Measurements from ENCODE around the gene UBAC1.

UBAC1 gene

DNA sequence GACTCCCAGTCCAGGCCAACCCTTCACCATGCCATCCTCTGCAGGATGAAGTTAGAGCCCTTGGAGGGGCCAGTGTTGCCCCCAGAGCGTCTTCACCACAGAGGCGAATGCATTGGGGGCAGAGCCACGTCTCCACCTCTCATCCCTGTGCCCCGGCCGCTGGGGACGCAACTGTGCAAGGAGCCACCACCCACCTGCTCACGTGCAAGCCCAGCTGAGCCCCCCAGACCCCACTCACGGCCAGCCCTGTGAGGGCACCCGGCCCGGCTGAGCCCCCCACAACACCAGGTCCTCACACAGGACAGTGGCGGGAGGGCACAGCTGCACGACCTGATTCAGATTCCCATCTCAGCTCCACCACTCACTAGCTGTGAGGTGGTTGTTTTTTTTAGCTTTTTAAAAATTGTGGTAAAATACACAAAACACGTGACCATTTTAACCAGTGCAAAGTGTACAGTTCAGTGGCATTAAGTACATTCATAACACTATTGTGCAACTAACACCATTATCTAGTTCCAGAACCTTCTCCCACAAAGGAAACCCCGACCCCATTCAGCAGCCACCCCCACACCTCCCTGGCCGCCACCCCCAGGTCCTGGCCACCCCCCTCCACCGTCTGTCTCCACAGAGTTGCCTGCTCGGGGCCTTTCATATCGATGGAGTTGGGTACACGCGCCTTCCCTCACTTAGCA, 33.5 kb upstream of the UBAC1 start:
- DNase-seq (ENCODE audit: extremely low spot score, insufficient read length, low read depth), result no peak
- no peak for FAIRE-seq

DNA sequence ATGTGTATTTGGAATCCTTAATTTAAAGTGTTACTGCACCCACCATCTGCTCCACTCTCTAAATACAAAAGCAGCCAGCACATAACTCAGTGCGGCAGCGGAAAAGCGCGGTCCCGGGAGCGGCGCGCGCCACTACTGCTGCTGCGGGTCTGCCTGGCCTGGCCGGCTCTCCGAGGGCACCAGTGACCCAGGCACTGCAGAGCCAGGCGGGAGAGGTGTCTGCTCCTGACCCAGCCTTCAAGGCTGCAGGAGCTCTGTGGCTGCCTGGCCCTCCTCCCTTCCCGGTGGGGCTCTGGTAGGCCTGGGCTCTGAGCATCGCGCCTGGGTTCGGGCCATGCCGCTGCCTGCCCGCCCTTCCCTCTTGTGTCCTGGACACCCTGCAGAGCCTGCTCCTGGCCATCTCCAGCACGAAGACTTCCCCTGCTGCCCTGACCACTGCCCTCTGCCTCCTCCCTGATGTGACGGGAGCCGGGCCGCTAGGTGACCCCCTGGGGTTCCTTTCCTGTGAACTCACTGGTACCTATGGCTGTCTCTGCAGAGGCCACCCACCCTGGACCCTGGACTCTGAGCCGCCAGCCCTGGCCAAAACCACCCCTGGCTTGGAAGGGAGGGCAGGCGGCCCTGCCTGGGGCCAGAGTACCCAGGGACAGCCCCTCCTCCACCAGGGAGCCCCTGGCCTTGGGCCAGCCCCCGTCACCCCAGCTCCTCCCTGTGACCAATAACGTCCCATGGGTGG, 32.8 kb upstream of the UBAC1 start:
- DNase-seq (ENCODE audit: extremely low spot score, insufficient read length, low read depth) (no peak), FAIRE-seq (no peak)

- FAIRE-seq (no peak), DNase-seq (ENCODE audit: extremely low spot score, insufficient read length, low read depth) (no peak)
Measured at GRCh38 chr9:135993409-135993742, 32.2 kb upstream of the UBAC1 start.

DNA sequence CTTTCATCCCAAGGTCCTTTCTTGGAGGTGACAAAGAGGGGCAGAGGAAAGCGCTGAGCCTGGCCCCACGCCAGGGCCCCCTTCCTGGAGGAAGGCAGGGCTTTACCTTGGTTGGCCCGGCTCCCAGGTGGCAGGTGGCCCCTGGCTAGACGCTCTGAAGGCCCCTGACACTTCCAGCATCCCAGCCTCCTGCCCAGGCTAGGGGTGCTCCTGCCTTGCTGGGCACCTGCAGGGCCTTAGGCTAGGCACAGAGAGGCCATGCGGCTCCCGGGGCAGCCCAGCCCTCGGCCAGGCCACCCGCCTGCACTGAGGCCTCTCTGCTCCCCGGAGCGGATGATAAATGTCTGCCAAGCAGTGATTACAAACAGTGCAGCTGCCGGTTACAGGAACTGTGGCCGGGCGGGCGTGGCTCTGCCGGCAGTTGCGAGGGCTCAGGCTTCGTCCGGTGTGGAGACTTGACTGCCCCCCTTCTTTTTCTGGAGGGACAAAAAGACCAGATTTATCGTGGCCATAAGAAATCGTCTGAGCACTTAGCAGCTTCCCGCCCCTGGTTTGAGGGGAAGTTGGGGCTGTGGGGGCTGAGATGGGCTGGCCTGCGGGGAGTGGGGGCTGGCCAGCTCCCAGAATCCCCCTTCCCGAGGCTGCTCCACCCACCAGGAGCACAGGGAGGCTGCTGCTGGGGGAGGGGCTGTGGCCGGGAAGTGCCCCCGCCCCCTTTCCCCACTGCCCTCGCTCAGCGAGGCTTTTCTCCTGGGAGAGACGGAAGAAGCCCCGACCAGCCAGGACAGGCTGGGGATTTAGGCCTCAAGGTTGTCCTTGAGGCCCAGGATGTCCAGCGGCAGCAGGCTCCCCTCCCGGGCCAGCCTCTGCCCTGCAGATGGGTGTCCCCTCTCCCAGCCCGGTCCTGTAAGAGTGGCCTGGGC, 31.6 kb upstream of the UBAC1 start:
- no peak for DNase-seq (ENCODE audit: extremely low spot score, insufficient read length, low read depth)
- no peak for FAIRE-seq

DNA sequence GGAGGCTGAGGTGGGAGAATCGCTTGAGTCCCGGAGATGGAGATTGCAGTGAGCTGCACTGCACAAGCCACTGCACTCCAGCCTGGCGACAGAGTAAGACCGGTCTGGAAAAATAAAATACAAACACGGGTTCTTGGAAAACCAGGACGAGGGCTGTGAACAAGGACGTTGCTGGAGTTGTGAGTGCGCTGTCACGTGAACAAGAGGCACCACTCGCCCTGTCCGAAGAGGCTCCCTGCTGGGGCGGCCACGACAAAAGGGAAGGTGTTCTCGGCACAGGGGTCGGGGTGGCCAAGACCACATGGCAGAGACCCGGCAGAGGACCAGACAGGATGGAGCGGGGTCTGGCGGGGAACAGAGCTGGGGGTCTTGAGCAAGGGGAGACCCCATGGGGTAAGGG, 30.6 kb upstream of the UBAC1 start:
- no peak for FAIRE-seq
- DNase-seq (ENCODE audit: extremely low spot score, insufficient read length, low read depth), result no peak

- FAIRE-seq, result peak; percentile 12
- DNase-seq (ENCODE audit: extremely low spot score, insufficient read length, low read depth), result no peak
Measured at GRCh38 chr9:135990468-135991429, 29.6 kb upstream of the UBAC1 start.

- FAIRE-seq (no peak), DNase-seq (ENCODE audit: extremely low spot score, insufficient read length, low read depth) (no peak)
Measured at GRCh38 chr9:135989722-135990467, 28.7 kb upstream of the UBAC1 start.

DNA sequence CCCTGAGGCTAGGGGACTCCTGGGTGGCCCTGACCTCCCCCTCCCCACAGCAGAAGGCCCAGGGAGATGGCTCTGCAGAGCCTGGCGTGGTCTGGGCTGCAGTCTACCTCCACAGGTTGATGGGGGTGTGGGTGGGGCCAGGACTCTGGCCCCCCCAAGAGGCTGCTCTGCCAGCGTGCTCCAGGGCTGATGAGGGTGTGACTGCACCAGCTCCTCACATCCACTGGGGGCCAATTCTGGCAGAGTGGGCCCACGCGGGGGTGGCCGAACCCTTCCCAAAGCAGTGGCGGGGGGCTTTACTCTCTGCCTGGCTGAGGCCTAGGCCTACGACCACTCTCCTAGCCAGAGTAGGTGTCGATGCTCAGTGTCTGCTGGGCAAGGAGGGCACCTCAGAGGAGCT, 28.0 kb upstream of the UBAC1 start:
- DNase-seq (ENCODE audit: extremely low spot score, insufficient read length, low read depth), result no peak
- no peak for FAIRE-seq

DNA sequence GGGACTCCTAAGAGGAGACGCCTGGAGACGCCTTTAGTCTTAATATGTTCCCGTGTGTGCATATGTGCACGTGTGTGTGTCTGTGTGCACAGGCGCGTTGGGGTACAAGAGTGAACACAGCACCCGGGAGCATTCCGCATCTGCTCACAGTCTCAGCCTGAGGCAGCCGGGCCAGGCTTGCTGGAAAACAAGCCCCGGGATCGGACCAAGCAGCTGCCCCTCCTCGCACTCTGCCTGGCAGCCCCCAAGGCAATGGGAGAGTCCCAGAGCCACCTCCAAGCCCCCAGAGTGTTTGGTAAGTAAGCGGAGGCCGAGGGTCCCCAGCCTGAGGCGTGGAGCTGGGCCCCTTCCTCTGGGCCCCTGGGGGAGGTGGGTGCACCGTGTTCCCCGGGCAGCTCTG, 27.3 kb upstream of the UBAC1 start:
- FAIRE-seq, result no peak
- DNase-seq (ENCODE audit: extremely low spot score, insufficient read length, low read depth), result no peak

DNA sequence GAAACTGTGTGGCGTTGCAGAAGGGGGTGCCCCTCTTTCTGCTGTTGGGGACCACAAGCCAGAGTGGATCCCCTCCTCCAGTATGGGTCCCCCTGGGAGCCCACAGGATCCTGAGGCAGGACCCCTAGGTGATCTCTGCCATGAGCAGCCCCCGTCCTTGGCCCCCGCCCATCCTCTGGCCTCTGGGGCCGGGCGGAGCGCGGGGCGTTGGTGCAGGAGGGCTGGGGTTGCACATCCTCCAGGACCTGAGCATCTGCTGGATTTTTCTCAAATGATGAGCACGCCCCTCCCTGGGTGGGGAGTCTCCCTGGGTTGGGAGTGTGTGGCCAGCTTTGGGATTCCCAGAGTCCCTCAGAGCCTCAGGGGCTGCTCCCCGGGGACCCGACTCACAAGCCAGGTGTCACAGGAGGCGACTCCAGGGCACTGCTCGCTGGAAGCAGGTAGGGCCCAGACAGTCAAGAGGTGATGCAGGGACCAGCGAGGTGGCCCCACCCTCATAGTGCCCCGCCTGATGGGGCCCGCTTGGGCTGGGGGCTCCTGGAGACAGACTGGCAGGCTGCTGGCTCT, 26.7 kb upstream of the UBAC1 start:
- no peak for DNase-seq (ENCODE audit: extremely low spot score, insufficient read length, low read depth)
- FAIRE-seq, result no peak

DNA sequence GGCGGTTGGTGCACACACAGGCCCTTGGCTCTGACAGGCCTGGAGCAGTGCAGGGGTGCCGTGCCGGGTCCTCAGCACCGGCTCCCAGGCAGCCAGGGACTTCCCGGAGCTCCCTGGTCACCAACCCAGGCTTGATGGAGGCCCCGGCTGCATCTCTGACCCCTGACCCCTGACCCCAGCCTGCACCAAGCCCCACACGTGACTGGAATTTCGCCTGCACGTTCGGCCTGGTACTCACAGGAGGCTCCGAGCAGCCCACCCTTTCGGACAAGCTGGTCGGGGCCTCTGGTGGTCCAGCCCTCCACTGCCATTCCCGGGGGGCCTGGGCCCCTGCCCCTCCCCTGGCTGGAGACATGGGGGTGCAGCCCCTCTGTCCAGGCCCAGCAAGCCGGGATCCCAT, 25.4 kb upstream of the UBAC1 start:
- DNase-seq (ENCODE audit: extremely low spot score, insufficient read length, low read depth), result no peak
- no peak for FAIRE-seq

DNA sequence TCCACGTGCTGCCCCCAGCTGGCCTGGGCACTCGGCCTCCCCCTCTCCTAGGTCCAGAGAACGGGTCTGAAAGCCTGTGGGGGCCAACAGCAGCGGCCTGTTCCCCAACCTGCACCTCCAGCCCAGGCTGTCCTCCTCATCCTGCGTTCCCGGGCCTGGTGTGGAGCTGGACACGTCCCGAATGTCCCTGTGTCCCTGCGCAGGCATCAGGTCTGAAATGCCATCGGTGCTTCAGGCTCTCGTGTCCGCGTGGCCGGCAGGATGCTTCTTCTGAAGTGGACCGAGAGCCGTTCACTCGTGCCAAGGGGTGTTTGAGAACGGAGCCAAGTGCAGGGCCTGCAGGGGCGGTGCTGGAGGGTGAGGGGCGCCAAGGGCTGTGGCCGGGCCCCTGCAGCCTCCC, 24.7 kb upstream of the UBAC1 start:
- FAIRE-seq (no peak), DNase-seq (ENCODE audit: extremely low spot score, insufficient read length, low read depth) (no peak)

GRCh38 chr9:135985459-135985774, 24.2 kb upstream of the UBAC1 start:
- no peak for FAIRE-seq

DNA sequence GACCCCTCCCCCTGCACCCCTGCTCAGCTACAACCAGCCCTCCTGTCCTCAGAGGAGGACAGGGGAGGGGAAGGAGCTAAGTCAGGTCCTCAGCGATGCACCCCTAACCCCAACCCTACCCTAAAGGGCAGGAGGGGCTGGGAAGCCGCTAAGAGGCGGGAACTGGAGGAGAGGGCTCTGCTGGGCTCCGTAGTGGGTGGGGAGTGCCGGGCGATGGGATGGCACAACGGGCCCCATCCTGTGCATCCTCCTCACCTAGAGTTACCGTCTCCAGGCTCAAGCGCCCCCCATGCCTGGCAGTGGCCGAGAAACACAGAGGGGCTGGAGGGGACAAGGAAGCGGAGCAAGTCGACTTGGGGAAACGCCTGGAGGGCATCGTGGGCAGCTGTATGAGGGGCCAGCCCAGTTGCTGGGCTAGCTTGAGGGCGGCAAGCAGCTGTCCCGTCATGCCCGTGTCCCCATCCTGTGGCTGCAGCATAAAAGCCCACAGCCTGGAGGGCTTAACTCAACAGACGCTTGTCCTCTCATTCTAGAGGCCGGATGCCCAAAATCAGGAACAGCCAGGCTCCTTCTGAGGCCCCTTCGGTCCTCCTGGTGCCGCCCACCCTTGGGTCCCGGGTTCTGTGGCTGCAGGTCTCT, 23.0 kb upstream of the UBAC1 start:
- FAIRE-seq, result no peak

More at GRCh38 chr9:135985459-135985774, 24.2 kb upstream of the UBAC1 start:
- no peak for DNase-seq (ENCODE audit: extremely low spot score, insufficient read length, low read depth)

DNA sequence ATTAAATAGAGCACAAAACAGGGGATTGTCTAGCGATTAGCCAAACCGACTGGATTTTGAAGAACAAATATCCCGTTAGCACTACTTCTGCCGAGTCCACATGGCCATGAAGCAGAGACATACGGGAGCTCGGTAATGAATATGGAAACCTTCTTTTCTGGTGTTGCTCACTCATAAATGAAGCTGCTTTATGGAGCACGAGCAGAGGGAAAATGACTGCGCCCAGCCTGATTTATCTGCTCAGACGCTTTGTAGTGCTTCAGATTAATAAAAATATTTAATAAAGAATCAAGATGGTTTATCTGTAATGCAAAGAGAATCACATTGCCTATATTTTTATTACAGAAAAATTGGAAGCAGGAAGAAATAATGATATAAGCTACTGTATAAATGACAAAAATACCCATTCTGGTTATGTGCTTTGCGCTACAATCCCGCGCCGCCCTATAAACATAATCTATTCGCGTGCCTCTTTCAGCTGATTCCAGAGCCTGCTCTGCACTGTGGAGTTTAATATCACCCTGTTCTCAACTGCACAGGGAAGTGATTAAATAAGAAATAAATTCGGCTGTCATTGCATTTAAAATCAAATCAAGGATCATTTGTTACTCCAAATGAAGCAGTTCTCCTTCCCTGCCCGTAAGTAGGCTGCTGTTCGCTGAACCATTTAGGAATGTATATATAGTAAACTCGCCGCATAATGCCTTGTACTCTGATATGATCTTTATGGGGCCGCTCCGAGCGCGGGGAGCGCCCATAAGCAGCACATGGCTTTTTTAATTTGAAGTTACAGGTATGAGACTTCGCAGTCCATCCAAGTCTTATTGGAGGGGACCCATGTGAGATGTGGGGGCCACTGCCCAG, 22.3 kb upstream of the UBAC1 start:
- DNase-seq (ENCODE audit: extremely low spot score, insufficient read length, low read depth) (no peak), FAIRE-seq (no peak)

More for the DNA sequence above, 23.0 kb upstream of the UBAC1 start:
- DNase-seq (ENCODE audit: extremely low spot score, insufficient read length, low read depth), result no peak

GRCh38 chr9:135982499-135983207, 21.5 kb upstream of the UBAC1 start:
- DNase-seq (ENCODE audit: extremely low spot score, insufficient read length, low read depth) (no peak), FAIRE-seq (no peak)
